IPS-NIHi11 (cell line): Measurements from ENCODE around the gene CELSR1.

Experiments used
- DNase-seq: peaks from one replicate; pipeline ENCODE4 v3.0.0; 2012; ENCODE audit warnings: mixed read lengths, low spot score

CELSR1 gene

GRCh38 chr22:46551321-46551720, 13.9 kb upstream of the CELSR1 start:
- DNase-seq: no peak

- DNase-seq: no peak
These were observed 12.7 kb upstream of the CELSR1 start for GRCh38 chr22:46549971-46550641.

- no peak for DNase-seq
These were observed 12.1 kb upstream of the CELSR1 start for GRCh38 chr22:46549563-46549840.

- no peak for DNase-seq
These were observed 10.4 kb upstream of the CELSR1 start for GRCh38 chr22:46547883-46548244.

- DNase-seq: peak; percentile 66
These were observed 9.9 kb upstream of the CELSR1 start for GRCh38 chr22:46547179-46547882.

GRCh38 chr22:46546466-46547178, 9.2 kb upstream of the CELSR1 start:
- no peak for DNase-seq

- no peak for DNase-seq
These were observed 7.8 kb upstream of the CELSR1 start for GRCh38 chr22:46545086-46545792.

GRCh38 chr22:46542011-46542985, 4.9 kb upstream of the CELSR1 start:
- peak; percentile 94 for DNase-seq

GRCh38 chr22:46541536-46541935, 4.1 kb upstream of the CELSR1 start:
- DNase-seq: no peak

GRCh38 chr22:46540874-46541273, 3.5 kb upstream of the CELSR1 start:
- DNase-seq: no peak

- DNase-seq: no peak
These were observed 1.7 kb upstream of the CELSR1 start for GRCh38 chr22:46539169-46539568.

- no peak for DNase-seq
These were observed 1.4 kb upstream of the CELSR1 start for GRCh38 chr22:46538814-46539160.

- DNase-seq: peak; percentile 63
These were observed 760 bp upstream of the CELSR1 start for GRCh38 chr22:46537946-46538813.

- DNase-seq: peak; percentile 75
These were observed 739 bp downstream of the CELSR1 start for GRCh38 chr22:46536537-46537224.

GRCh38 chr22:46535876-46536536, 1.4 kb downstream of the CELSR1 start:
- DNase-seq: no peak

GRCh38 chr22:46534901-46535630, 2.4 kb downstream of the CELSR1 start:
- DNase-seq: no peak

GRCh38 chr22:46534177-46534776, 3.1 kb downstream of the CELSR1 start:
- no peak for DNase-seq

GRCh38 chr22:46533070-46533833, 4.2 kb downstream of the CELSR1 start:
- no peak for DNase-seq
